Stimulated activated CD8-positive, alpha-beta memory T cell treated with anti-CD3 and anti-CD28 coated beads, Interleukin-15, amount 100 ng/mL, for 1 hour (primary cell): ENCODE measurements around the gene GNAI2.
"Not testable (repeated sequence)": the region's sequence is repeated elsewhere in the genome, so short reads cannot be mapped to it uniquely, and the experiment has no call there.

ENCODE experiments used
- DNase-seq: peaks from one replicate; pipeline ENCODE4 v3.0.0-alpha.2; 2020; ENCODE audit warnings: low read depth

GNAI2 gene

DNA sequence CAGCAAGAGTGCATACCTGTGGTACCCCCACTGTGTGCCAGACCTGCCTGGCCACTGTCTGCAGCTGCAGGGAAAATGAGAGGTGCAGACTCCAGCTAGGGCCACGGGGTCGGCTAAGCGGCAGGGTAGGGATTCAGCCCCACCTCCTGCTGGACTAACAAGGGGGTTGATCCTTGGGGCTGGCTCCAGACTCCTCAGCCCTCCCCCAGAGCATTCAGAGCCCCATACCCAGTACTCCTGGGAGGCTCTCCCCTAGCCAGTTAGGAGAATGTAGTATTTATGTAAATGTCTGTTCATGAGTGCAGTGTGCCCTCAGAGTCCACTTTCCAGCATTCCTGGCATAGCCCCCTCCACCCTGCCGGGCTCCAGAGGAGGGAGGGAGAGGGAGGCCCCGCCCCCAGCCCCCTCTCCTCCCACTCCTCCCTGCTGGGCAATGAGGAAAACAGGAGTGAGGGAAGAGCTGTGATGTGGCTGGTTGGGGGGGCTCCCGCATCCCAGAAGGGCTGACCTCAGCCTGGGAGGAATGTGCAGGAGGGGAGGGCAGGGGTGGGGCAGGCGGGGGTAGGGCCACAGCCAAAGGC is 28.5 kb downstream of the GNAI2 start:
- DNase-seq: no peak

DNA sequence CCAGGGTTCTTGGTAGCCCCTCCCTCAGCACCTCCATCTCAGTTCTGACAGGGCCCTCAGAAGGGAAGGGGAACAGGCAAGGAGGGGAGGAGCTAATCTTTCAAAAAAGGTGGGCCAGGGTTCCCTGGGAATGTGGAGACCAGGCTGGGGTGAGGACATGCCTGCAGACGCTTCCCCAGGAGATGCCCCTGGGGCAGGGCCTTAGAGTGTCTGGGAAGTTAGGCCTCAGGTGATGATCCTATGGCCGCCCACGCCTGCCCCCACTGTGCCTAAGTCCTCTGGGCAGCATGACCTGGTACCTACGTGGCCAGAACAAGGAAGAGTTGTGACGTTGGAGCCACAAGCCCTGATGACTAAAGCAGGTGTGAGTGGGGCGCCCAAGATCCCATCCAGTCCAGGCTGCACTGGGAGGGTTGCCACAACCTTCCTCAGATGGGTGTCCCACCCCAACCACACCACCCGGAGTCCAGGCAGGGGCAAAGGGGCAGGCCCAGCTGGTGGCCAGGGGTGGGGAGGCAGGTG is 29.0 kb downstream of the GNAI2 start:
- no peak for DNase-seq

DNA sequence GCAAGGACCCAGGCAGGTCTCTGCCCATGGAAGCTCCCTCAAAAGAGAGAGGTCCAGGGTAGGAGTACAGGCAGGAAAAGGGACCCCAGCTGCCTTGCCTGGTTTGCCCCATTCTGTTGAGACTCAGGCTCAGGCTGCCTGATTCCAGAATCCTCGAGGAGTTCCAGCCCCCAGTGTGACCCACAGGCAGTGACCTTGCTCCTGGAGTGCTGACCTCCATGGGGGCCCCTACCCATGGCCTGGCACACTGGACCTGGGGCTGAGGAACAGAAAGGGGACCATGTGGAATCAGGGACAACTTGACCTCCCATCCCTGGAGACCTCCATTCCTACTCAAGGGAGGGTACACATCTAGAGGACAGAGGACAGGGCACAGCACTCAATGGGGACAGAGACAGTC is 29.6 kb downstream of the GNAI2 start:
- no peak for DNase-seq

DNA sequence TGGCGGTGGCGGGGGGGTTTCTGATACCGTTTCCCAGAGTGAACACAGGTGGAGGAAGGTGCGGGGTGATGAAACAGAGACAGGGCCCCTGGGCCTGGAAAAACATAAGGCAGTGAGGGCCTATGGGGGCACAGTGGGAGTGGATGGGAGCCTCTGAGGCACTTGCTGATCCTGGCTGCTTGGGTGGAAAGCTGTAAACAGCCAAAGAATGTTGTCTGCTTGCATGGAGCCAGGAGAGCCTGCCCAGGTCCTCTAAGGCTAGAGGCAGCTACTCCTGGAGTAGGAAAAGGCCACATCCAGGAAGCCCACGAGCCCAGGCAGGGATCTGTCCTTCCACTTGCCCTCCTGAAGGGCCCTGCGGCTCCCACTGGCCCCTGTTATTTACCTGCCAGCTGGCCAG is 30.0 kb downstream of the GNAI2 start:
- DNase-seq: no peak

DNA sequence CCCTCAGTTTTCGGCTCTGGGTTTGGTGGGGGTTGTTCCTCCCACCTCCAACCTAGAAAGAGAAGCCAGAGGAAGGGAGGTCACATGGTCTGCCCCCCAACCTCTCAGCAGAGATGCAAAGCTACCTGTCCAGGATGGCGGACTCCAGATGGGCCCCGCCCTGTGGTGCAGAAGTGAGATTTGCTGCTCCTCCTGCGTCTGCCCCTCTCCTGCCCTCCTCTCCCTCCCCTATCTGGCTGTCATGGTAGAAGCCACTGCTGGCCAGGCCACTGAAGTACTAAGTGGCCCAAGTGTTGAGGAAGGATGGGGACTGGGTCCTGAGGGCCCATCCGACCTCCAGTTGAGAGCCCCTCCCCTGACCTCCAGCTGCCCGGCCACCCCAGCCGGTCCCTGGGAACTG is 30.8 kb downstream of the GNAI2 start:
- no peak for DNase-seq

DNA sequence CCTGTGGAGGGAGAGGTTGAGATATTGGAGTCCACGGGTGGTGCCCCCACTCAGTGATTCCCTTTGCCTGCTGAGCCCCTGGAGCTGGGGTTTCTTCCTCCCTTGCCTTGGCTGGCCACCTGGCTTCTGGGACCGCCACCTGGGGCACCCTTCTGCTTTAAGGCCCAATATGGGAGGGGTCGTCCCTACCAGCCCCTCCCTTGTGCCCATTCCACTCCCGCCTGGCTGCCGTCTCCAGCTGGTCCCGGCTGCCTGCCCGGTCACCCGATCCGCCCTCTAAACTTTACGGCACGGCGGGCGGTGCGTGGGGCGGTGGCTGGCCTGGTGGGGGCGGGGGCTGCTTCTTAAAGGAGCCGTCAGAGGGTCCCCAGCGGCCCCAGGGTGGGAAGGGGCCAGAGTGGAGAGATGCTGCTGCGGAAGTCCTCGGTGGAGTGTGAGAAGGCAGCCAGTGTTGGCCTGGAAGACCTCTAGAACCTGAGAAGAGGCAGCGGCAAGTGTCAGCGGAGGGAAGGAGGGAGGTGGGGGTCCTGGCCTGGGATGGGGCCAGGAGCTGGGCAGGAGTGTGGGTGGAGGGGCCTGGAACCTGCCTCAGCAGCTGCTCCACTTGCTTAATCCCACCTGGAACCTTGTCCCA is 31.4 kb downstream of the GNAI2 start:
- DNase-seq: no peak

DNA sequence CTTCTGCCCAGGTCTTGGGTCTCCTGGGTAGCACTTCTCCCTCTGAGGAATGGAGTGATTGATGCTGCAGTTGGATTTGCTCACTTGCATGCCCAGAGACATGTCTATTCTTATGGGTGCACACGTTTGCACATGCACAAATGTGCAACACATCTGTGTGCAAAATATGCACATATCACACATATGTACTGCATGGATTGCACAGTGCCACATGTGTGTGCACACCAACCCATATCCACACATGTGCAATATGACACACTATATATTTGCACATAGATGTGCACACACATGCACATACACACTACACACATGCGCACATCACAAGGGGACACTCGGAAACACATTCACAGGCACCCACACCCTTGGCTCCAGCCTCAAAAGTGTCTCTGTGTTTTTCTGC is 32.3 kb downstream of the GNAI2 start:
- no peak for DNase-seq

DNA sequence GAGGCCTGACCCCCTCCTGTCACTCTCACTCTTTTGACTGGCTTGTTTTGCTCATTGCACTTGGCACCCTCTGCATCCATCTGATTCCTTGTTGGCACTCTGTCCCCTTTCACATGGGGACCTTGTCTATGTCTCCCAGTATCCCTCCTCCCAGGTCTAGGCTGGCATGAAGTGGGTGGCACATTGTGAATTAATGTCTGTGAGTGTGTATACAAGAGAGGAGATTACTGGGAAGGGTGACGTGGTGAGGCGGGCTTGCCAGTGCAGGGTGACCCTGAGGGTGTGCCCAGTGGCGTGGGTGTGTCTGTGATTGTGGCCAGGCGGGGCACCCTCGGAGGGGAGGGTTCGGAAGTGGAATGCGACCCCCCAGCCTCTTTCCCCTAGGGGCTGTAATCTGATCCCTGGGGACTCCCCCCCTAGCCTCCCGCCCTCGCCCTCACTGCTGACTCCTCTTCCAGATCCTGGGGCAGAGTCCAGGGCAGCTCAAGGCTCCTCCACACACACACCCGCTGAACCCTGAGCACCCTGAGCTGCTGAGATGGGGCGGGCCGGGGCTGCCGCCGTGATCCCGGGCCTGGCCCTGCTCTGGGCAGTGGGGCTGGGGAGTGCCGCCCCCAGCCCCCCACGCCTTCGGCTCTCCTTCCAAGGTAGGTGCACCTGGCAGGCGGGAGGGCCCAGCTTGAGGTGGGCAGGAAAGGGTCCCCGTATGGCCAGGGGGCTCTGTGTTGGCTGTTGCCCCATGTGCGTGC is 32.9 kb downstream of the GNAI2 start, which contains the start of gene SEMA3B:
TSS of gene SEMA3B (plus strand) at position 445 of the 749 bp plus-strand sequence. CDS start at position 539, 94 bp downstream.
- DNase-seq: no peak

DNA sequence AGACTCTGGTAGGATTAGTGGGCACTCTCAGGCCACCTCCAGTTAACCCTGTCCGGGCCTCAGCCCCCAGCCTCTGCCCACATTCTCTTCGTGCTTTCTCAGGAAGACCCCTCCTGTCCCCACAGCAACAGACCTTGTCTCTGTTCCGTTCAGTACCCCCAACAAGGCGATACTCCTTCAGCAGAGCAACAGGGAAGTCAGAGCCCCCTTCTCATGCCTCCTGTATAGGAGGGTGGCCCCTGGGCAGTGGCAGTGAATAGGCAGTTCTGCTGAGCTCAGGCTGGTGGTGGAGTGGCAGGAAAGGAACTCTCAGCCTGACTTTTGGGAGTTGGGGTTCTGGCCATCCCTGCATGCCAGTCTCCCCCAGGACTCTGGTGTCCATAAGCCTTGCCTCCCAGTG is 33.5 kb downstream of the GNAI2 start:
- DNase-seq: no peak

DNA sequence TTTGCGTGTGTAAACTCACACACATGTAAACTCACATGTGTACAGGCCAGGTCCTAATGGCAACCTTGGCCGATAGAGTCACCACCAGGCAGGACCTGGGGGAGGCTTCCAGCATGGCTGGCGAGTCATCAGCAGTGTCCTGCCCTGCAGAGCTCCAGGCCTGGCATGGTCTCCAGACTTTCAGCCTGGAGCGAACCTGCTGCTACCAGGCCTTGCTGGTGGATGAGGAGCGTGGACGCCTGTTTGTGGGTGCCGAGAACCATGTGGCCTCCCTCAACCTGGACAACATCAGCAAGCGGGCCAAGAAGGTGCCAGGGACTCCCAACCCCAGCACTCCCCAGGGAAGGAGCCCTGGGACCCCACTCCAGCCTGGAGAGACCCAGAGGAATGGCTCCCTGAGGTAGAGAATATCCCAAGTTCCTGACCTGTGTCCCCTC is 34.0 kb downstream of the GNAI2 start:
- DNase-seq: no peak

DNA sequence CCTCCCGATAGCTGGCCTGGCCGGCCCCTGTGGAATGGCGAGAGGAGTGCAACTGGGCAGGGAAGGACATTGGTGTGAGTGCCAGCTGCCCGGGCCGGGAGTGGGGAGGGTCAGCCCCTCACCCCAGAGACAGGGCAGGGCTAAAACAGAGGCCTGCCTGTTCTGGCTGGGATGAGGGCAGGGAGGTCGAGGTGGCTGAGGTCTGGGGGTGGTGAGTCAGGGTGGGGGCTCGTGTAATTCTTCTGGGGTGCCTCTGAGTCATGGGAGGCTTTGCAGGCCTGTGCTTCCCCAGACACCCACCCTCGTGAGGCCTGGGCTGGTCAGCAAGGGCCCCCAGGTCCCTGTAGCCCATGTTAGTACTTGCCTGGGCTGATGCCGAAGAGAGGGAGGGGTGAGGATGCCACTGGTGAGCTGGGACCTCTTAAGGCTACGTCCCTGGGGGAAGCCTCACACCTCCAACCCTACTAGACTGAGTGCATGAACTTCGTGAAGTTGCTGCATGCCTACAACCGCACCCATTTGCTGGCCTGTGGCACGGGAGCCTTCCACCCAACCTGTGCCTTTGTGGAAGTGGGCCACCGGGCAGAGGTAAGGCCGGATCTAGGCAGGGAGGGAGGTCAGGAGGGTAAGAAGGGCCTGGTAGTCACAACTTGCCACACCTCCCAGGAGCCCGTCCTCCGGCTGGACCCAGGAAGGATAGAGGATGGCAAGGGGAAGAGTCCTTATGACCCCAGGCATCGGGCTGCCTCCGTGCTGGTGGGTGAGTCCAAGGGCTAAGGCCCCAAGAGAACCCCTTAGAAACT is 34.6 kb downstream of the GNAI2 start:
- no peak for DNase-seq

DNA sequence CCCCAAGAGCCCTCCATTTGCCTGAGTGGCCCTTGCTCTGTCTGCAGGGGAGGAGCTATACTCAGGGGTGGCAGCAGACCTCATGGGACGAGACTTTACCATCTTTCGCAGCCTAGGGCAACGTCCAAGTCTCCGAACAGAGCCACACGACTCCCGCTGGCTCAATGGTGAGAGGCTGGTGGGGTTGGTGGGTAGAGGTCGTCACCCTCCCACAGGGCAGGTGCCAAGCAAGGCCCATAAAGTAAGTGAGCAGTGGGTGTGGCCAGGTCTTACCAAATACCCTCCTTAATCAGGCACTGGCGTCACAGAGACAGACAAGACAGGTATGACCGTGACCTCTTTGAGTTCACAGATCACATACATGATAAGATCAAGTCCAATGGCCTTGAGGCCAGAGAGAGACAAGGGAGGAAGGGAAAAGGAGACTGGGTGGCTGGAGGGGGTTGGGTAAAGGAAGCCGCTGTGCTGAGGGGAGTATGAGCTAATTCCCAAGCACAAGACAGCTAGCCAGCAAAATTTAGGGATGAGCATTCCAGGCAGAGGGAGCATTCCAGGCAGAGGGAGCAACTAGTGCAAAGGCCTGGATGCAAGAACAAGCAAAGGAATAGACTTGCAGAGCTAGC is 35.4 kb downstream of the GNAI2 start:
- no peak for DNase-seq

DNA sequence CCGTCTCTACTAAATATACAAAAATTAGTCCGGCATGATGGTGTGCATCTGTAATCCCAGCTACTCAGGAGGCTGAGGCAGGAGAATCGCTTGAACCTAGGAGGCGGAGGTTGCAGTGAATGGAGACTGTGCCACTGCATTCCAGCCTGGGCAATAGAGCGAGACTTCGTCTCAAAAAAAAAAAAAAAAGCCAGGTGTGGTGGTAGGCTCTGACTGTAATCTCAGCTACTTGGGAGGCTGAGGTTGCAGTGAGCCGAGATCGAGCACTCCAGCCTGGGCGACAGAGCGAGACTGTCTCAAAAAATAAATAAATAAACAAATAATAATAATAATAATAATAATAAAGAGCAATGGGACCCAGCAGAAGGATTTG is 36.5 kb downstream of the GNAI2 start:
- not testable (repeated sequence) for DNase-seq

DNA sequence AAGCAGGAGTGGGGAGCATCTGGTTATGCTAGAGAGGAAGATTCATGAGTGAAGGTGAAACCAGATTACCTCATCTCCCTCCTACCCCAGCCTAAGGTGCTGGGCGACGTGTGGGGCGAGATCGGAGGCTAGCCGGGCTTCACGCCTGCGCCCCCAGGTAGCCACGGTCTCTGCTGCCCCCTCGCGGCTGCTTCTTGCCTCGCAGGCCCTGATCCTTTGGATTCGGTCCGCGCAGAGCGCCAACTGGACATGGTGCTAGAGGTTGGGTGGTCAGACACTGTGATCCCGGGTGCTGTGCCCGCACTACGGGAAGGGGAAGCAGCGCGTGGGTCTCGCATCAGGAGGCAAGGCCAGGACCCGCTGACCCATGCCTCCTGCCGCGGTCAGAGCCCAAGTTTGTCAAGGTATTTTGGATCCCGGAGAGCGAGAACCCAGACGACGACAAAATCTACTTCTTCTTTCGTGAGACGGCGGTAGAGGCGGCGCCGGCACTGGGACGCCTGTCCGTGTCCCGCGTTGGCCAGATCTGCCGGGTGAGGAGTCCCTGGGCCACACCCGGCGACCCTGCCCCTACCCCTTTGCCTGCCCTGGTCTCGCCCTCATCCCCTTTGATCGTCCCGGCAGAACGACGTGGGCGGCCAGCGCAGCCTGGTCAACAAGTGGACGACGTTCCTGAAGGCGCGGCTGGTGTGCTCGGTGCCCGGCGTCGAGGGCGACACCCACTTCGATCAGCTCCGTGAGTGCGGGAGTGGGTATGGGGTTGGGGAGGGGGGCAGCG is 37.1 kb downstream of the GNAI2 start:
- peak; percentile 84 for DNase-seq

DNA sequence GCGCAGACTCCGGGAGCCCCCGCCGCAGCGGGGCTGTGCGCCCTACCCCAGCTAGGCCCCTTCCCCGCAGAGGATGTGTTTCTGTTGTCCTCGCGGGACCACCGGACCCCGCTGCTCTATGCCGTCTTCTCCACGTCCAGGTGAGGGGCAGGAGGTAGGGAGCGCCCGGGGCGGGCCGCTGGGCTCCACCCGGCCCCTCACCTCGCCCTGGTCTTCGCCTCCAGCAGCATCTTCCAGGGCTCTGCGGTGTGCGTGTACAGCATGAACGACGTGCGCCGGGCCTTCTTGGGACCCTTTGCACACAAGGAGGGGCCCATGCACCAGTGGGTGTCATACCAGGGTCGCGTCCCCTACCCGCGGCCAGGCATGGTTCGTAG is 37.7 kb downstream of the GNAI2 start:
- DNase-seq: no peak

DNA sequence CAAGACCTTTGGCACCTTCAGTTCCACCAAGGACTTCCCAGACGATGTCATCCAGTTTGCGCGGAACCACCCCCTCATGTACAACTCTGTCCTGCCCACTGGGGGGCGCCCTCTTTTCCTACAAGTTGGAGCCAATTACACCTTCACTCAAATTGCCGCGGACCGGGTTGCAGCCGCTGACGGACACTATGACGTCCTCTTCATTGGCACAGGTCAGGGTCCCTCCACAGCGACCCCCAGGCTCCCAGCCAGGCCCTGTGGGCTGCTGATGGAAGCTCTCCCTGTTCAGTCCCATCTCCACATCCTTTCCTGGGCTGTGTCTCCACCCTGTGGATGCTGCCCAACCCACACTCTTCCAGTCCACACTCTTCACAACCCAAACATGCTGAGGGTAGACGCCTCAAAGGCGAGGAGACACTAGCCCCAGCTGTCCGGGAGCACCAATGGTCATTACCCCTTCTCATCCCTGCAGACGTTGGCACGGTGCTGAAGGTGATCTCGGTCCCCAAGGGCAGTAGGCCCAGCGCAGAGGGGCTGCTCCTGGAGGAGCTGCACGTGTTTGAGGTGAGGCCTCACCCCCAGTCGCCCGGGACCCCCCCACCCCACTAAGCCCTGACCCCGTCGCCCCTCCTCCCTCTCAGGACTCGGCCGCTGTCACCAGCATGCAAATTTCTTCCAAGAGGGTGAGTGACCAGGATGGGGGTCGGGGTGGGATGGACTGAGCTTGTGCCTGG is 38.5 kb downstream of the GNAI2 start:
- peak; percentile 54 for DNase-seq

DNA sequence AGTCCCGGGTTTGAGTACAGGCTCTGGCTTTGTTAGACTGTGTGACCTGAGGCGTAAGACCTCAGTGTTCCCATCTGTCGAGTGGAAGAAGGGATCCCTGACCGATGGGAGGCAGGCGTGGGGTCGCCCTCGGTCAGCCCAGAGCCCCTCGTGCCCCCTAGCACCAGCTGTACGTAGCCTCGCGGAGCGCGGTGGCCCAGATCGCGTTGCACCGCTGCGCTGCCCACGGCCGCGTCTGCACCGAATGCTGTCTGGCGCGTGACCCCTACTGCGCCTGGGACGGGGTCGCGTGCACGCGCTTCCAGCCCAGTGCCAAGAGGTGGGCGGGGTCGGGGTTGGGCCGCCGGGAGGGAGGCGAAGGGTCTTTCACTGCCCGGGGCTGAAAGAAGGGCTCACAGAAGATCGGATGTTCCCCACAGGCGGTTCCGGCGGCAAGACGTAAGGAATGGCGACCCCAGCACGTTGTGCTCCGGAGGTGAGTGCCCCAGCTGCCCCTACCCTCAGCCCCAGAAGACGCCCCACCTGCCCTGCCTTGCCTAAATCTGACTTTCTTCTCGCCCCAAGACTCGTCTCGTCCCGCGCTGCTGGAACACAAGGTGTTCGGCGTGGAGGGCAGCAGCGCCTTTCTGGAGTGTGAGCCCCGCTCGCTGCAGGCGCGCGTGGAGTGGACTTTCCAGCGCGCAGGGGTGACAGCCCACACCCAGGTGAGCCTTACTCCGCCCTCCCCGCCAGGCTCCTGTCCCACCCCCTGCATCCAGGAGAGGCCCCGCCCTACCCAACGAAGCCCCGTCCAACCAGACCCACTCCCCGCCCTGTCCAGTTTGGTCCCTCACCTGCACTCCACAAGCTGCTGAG is 39.4 kb downstream of the GNAI2 start:
- DNase-seq: no peak

DNA sequence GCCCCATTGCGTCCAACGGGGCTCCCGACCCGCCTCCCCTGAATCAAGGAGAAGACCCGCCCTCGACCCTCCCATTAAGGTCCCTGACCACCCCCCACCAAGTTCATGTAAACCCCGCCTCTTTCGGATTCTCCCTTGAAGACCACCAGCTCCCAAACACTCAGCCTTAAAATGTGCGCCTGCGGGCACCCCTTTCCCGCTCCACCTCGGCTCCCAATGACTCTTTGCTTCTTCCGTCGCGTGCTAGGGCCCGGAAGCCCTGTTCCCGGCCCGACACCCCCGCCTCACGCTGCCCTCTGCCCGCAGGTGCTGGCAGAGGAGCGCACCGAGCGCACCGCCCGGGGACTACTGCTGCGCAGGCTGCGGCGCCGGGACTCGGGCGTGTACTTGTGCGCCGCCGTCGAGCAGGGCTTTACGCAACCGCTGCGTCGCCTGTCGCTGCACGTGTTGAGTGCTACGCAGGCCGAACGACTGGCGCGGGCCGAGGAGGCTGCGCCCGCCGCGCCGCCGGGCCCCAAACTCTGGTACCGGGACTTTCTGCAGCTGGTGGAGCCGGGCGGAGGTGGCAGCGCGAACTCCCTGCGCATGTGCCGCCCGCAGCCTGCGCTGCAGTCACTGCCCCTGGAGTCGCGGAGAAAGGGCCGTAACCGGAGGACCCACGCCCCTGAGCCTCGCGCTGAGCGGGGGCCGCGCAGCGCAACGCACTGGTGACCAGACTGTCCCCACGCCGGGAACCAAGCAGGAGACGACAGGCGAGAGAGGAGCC is 40.2 kb downstream of the GNAI2 start:
- no peak for DNase-seq

DNA sequence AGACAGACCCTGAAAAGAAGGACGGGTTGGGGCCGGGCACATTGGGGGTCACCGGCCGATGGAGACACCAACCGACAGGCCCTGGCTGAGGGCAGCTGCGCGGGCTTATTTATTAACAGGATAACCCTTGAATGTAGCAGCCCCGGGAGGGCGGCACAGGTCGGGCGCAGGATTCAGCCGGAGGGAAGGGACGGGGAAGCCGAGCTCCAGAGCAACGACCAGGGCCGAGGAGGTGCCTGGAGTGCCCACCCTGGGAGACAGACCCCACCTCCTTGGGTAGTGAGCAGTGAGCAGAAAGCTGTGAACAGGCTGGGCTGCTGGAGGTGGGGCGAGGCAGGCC is 40.7 kb downstream of the GNAI2 start:
- no peak for DNase-seq
